ENCODE results near the gene FGD5. TPM values are rescaled to one million over a fixed set of nuclear protein-coding genes. Genes with fewer than 3 reads are reported as not detected.

The FGD5 gene
- total and polyA plus RNA-seq, 2 donors from 2014 or later: 18.7 to 40.1 TPM

DNA sequence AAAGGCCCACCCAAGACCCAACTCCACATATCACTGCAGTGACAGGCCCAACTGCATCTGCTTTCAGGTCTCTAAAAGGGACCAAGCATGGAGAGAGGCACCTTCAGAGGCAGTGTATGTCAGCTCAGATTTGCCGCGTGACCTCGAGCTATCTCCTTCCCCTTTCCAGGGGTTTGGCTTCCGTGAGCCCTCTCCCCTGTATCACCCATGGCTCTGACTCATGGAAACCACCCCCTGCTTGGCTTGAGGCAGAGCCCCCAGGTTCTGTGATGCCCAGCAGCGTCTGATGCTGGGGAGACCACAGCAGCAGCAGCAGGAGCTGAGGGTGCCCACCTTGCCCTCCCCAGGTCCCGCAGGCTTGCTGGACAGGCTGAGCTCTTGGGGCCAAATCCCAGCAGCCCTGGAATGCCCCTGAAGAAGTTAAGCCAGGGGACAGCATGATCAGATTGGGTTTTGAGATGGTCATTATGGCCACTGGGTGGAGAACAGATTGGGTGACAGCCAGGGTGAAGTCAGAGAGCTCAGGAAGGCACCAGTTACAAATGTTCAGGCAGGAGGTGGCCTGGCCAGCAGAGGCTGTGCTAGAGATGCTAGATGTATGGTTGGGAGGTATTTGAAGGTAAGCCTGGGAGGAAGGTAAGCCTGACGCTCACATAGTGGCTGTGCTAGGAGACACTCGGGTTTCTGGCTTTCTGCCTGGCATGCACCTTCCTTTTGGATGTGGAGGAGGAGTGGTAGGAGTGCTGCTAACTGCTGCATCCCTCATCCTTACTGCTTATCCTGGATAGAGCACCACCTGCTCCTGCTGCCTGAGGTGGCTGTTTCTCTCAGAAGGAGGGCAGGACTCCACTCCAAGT, 42.9 kb downstream of the FGD5 start:
- Histone ChIP-seq H3K27ac (ENCODE audit: low read depth in 2 of 2, low read length in 2 of 2) (peak overlapping the region in 1 of 2 donors; percentile 42), H3K9me3 (ENCODE audit: control insufficient read depth in 2 of 3, insufficient read depth in 1 of 3, low read length in 3 of 3) (no peaks in the 10 kb centered on the region), H3K36me3 (ENCODE audit: control insufficient read depth in 2 of 3, insufficient read depth in 3 of 3, low read length in 3 of 3) (no peaks in the 10 kb centered on the region), H3K4me3 (ENCODE audit: low read length in 3 of 3) (no peak overlapping the region), H3K4me1 (ENCODE audit: control insufficient read depth in 2 of 3, insufficient read depth in 2 of 3, low read depth in 1 of 3, low read length in 3 of 3) (peaks cover 0 to 26% (median 0%) of the 10 kb centered on the region in 3 donors), H3K27me3 (ENCODE audit: control insufficient read depth, insufficient read depth, low read length) (no peaks in the 10 kb centered on the region), H3K9ac (ENCODE audit: low read length in 3 of 3) (no peak overlapping the region)
- FAIRE-seq (no peak), DNase-seq (peak in 1 of 5 donors; percentile 47)
- intact Hi-C loops (cut with DNase I): no loop called here
- TF ChIP-seq, protein P1, sequence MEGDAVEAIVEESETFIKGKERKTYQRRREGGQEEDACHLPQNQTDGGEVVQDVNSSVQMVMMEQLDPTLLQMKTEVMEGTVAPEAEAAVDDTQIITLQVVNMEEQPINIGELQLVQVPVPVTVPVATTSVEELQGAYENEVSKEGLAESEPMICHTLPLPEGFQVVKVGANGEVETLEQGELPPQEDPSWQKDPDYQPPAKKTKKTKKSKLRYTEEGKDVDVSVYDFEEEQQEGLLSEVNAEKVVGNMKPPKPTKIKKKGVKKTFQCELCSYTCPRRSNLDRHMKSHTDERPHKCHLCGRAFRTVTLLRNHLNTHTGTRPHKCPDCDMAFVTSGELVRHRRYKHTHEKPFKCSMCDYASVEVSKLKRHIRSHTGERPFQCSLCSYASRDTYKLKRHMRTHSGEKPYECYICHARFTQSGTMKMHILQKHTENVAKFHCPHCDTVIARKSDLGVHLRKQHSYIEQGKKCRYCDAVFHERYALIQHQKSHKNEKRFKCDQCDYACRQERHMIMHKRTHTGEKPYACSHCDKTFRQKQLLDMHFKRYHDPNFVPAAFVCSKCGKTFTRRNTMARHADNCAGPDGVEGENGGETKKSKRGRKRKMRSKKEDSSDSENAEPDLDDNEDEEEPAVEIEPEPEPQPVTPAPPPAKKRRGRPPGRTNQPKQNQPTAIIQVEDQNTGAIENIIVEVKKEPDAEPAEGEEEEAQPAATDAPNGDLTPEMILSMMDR (IDR thresholded peaks at IDR 0.05; ENCODE audit: borderline replicate concordance, extremely low read depth, insufficient read depth): no peak

DNA sequence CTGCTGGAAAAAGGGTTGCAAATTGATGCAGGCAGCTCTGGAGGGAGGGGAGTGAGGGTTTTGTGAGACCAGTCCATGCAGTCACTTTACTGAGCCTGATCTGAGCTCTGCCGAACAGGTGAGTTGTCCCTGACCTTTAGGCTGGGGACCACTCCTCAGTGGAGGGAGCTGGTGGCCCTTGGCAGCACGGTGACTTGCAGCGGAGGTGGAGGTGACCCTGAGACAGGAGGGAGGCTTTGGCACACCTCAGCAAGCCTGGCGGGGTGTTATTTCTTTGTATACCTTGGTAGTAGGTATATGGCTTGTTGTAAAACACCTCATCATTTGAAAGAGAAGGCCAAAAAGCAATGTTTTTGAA, 43.5 kb downstream of the FGD5 start:
- no peak for FAIRE-seq
- intact Hi-C loops (cut with DNase I): no loop called here
- peaks cover 0 to 26% (median 0%) of the 10 kb centered on the region in 3 donors for H3K4me1 ChIP-seq (ENCODE audit: control insufficient read depth in 2 of 3, insufficient read depth in 2 of 3, low read depth in 1 of 3, low read length in 3 of 3)
- H3K4me3 ChIP-seq (ENCODE audit: low read length in 3 of 3): no peak overlapping the region
- DNase-seq: no peak
- no peaks in the 10 kb centered on the region for H3K9me3 ChIP-seq (ENCODE audit: control insufficient read depth in 2 of 3, insufficient read depth in 1 of 3, low read length in 3 of 3)
- no peak overlapping the region for H3K27ac ChIP-seq (ENCODE audit: low read depth in 2 of 2, low read length in 2 of 2)
- H3K27me3 ChIP-seq (ENCODE audit: control insufficient read depth, insufficient read depth, low read length): no peaks in the 10 kb centered on the region
- H3K9ac ChIP-seq (ENCODE audit: low read length in 3 of 3): no peak overlapping the region
- no peaks in the 10 kb centered on the region for H3K36me3 ChIP-seq (ENCODE audit: control insufficient read depth in 2 of 3, insufficient read depth in 3 of 3, low read length in 3 of 3)
- TF ChIP-seq, protein P1 (IDR thresholded peaks at IDR 0.05; ENCODE audit: borderline replicate concordance, extremely low read depth, insufficient read depth): no peak

DNA sequence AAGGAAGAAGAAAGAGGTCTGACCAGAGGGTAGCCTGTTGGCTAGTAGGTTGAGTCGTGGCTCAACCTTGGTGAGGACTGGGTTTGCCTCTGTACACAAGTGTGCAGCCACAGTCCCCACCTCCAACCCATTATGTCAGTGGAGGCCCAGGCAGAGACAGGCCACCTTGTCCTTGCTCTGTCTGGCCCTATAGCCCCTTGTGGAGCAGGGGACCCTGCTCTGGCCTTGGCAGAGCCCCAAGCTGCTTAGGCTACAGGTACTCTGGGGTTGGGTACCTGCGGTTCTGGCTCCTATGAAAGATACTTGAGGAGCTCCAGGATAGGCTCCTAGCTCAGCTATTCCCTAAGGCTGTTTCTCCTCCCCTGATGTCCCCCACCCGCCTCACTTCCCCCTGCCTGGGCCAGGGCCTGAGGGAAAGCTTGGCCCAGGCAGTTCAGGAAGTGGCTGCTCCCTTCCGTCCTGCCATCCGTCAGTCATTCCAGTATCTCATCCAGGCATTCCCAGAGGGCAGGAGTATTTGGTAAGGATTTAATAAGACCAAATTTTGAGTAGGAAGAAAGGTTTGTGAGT, 44.0 kb downstream of the FGD5 start:
- no peak overlapping the region for H3K9ac ChIP-seq (ENCODE audit: low read length in 3 of 3)
- FAIRE-seq: no peak
- intact Hi-C loops (cut with DNase I): no loop called here
- no peak overlapping the region for H3K4me3 ChIP-seq (ENCODE audit: low read length in 3 of 3)
- peaks cover 0 to 26% (median 0%) of the 10 kb centered on the region in 3 donors for H3K4me1 ChIP-seq (ENCODE audit: control insufficient read depth in 2 of 3, insufficient read depth in 2 of 3, low read depth in 1 of 3, low read length in 3 of 3)
- no peaks in the 10 kb centered on the region for H3K9me3 ChIP-seq (ENCODE audit: control insufficient read depth in 2 of 3, insufficient read depth in 1 of 3, low read length in 3 of 3)
- peak overlapping the region in 1 of 2 donors; percentile 60 for H3K27ac ChIP-seq (ENCODE audit: low read depth in 2 of 2, low read length in 2 of 2)
- no peaks in the 10 kb centered on the region for H3K27me3 ChIP-seq (ENCODE audit: control insufficient read depth, insufficient read depth, low read length)
- H3K36me3 ChIP-seq (ENCODE audit: control insufficient read depth in 2 of 3, insufficient read depth in 3 of 3, low read length in 3 of 3): no peaks in the 10 kb centered on the region
- TF ChIP-seq, protein P1 (IDR thresholded peaks at IDR 0.05; ENCODE audit: borderline replicate concordance, extremely low read depth, insufficient read depth): no peak
- no peak for DNase-seq

Data from kidney (tissue), 14 donors.